ENCODE data around the gene PLXNA4.

The PLXNA4 gene

DNA sequence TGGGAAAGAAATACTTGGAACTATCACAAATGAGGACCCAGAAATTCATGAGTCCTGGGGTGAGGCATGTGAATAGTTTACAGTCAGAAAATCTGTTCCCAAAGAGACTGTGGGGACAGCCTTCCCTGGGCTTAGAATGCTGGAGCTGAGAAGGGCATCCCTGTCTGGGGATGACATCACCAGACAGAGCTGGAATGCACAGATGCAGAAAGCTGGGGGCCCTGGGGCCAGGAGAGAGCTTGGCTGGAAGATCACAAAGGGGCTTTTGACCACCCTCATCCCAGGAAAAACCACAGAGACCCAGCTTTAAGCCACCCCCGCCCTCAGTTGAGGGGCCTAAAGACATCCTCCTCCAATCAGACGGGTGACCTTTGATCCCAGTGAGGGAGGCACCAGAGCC is 264.5 kb downstream of the PLXNA4 start:
- no peak for DNase-seq (ENCODE audit: low read depth)

DNA sequence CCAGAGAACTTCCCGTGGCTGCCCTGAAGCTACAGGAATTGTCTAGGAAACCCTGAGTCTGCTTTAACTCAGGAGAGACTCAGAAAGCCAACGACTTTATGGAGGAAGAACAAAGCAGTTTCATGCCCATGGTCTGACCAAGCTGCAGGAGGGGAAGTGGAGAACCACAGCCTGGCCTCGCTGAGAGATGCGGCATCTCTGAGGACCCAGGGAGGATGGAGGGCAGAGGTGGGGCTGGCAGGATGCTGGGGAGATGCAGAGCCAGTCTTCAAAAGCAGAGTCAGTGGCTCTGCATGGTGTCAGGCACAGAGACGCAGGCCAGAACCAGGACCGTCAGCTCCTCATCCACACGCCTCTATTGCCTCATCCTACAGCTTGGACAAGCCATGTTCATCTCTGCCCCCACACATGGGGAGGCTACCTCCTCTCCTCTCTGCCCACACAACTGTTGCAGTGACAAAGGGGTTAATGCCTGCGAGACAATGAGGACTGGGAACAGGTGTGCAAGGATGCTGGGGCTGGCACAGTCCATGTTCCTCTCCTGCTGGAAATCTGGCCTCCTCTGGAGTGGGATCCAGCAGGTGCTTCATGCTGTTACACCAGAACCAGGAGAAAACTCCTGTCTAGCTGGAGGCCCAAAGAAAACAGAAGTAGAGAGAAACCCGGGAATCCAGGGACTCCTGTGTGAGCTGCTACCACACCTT is 267.0 kb downstream of the PLXNA4 start:
- no peak for DNase-seq (ENCODE audit: low read depth)

DNA sequence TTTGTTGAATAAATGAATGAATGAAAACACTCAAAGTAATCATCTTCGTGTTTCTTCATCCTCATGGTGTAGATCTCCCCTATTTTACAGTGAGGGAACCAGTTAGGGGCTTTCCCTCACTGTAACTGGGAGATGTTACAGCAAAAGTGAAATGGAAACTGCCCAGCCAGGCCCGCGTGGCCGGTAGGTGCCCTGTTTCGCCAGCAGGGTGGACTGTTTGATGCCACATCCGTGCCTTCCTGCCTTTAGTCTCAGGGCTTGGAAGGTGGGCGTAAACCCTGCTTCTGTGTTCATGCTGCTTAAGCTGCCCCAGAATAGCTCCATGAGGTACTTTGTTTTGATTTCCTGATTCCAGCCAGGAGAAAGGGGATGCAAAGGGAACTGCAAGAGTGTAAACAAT is 268.8 kb downstream of the PLXNA4 start:
- DNase-seq (ENCODE audit: low read depth) = no peak

DNA sequence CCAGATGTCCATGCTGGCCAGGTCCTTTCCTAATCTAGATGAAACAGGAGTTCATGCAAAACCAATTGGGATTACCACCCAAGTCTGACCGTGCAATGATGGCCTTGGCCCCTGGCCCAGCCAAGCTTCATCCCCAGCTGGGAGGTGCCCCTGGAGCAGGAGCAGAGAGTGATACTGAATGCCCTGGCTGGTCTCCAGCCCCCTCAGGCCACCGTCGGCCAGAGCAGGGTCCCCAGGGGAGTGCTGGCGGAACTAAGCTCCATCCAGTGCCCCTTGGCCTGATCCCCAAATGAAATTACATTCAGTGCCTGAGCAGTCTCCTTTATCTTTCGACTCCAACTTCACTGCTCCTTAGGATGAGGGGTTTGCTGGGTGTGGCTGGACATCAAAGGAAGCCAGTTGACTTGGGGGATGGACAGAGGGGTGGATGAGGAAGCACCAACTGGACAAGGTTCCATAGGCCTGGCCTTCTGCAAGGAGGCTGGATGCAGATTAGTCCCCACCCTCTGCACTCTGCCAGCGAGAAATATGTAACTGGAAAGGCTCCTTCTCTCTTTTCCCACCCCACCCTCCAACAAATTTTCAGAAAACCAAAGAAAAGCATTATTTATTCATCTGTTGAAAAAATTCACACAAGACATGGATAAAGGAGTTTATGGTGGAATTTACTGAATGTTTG is 275.5 kb downstream of the PLXNA4 start:
- DNase-seq (ENCODE audit: low read depth) = no peak

GRCh38 chr7:132298790-132299189 is 277.5 kb downstream of the PLXNA4 start:
- DNase-seq (ENCODE audit: low read depth) = no peak

DNA sequence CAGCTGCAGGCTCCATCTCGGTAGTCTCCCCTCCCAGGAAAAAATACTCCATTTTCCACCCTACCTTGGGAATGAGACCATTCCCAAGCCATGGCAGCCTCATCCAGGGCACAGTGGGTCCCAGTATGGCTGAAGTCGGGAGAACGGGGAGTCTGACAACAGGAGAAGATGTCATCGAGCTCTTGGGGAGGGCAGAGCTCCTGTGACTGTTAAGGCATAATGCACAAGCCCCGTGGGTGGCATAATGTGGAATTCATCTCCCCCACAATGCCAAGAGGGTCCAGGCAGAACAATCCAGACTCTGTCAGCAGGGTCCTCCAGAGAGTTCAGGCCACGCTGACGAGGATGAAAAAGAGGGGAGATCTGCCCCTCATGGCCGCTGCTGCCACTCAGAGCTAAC is 279.4 kb downstream of the PLXNA4 start:
- DNase-seq (ENCODE audit: low read depth) = no peak

DNA sequence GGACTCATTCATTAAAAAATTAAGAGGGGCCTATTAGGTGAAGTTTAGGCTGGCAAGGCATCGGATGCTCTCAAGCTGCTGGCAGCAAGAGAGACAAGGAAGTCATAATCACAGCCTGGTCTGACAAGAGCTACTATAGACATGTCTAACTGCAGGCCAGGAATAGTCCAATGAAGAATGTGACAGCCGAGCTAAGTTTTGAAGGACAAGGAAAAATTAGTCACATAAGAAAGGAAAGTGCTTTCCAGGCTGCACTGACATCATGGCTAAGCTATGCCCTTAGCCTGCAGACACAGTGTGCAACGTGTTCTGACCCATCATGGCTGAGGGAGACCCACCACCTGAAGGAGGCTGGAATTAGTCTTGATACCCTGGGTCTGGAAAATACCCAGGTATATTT is 281.1 kb downstream of the PLXNA4 start:
- DNase-seq (ENCODE audit: low read depth) = no peak

GRCh38 chr7:132292803-132293202 is 283.5 kb downstream of the PLXNA4 start:
- DNase-seq (ENCODE audit: low read depth) = no peak

DNA sequence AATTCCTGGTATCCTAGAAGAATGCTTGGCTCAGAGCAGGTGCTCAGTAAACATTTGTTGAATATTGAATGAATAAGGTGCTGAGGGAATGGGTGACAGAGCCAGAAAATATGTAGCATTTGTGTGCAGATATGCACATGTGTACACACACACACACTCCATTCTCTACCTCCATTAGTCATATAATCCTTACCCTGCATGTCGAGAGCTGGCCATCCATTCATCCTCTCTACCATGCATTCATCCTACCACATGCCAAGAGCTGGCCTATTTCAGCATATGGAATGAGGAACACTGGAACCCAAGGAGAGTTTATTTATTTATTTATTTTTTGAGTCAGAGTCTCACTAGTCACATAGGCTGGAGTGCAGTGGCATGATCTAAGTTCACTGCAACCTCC is 284.8 kb downstream of the PLXNA4 start:
- no peak for DNase-seq (ENCODE audit: low read depth)

DNA sequence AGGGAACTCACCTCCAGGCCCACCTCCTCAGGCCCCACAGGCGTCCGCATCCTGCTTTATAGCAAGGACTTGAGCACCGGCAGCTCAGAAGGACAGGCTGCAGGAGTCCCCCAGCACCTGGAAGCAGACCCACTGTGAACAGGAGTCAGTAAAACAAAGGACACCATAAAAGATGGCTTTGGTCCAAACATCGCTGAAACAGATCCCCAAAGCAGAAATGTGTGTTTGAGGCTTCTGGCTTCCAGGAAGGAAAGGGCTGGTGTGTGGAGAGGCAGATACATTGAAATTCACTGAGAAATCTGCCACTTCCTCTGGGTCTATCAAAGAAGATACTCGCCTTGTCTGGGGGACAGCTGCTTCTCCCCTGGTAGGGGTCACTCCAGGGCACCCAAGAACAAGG is 286.2 kb downstream of the PLXNA4 start:
- DNase-seq (ENCODE audit: low read depth) = no peak

DNA sequence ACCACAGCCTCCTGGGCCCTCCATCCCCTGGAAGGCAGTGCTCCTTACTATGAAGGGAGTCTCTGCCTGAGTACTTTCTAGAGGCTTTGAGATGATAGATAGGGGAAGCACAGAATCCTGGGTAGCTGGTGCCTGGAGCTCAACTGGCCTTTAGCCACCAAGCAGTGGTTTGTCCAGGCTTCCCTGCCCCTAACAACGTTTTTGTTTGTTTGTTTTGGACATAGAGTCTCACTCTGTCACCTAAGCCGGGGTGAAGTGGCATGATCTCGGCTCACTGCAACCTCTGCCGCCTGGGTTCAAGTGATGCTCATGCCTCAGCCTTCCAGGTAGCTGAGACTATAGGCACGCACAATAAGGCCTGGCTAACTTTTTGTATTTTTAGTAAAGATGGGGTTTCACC is 289.4 kb downstream of the PLXNA4 start:
- DNase-seq (ENCODE audit: low read depth) = no peak

- no peak for DNase-seq (ENCODE audit: low read depth)
Measured at GRCh38 chr7:132280335-132280734, 295.9 kb downstream of the PLXNA4 start.

- DNase-seq (ENCODE audit: low read depth) = no peak
Measured at GRCh38 chr7:132279718-132280117, 296.6 kb downstream of the PLXNA4 start.

GRCh38 chr7:132276976-132277725 is 299.1 kb downstream of the PLXNA4 start:
- no peak for DNase-seq (ENCODE audit: low read depth)

- DNase-seq (ENCODE audit: low read depth) = no peak
Measured at GRCh38 chr7:132276234-132276630, 300.0 kb downstream of the PLXNA4 start.

- no peak for DNase-seq (ENCODE audit: low read depth)
Measured at GRCh38 chr7:132275416-132276233, 300.6 kb downstream of the PLXNA4 start.

DNA sequence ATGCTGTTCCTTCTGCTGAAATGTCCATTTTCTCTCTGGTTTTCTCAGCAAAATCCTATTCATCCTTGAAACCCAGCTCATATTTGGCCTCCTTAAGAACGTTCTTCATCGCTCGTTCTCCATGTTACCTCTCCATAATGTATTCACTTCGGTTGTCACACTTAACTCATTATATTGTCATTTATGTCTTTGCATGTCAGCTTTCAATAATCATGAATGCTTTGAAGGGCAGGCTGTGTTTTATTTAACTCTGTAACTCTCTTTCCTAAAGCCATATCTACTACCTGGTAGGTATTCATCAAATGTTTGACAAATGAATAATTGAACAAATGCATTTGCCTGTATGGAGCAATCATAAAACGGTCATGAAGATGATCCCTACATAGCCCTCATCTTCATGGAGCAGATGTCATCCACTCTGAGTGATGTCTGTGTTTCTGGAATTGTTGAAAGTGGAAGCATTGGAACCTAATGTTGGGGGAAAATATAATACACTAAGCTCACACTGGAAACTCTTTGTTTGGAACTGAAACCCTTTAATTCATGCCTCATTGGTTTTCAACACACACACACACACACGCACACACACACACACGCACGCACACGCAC is 303.4 kb downstream of the PLXNA4 start:
- DNase-seq (ENCODE audit: low read depth) = no peak

DNA sequence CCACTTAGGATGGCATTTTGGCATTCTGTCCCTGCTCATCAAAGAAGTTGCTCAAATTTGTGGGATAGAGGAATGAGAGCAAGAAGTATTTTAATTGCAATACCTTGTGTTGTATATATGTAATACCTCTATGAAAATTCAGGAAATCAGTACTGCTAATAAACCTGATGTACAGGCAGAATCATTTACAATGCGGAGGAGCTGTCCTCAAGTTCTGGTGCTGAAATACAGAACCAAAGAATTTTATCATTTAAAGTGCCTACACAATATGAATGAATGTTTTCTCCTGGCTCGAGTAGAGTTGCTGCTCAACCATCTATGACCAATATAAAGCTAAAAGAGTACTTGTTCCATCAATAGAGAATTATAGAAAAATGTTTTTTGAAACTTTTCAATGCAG is 305.8 kb downstream of the PLXNA4 start:
- no peak for DNase-seq (ENCODE audit: low read depth)

DNA sequence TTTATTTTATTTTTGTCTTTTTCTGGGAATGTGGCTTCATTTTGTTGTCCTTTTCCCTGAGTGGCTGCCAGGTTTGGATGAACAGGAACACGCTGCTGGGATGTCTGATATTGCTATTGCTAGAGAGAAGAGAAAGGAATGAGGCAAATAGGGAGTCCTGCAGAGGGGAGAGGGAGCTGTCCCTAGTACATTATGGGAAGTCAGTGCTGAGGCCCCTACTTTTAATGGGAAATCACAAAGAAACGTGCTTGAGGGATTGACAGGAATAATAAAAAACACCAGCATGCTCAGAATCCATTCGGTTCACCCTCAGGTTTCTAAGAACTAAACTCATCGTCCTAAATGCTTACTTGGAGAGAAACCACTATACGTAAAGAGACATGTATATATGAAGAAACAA is 306.6 kb downstream of the PLXNA4 start:
- DNase-seq (ENCODE audit: low read depth) = no peak

- DNase-seq (ENCODE audit: low read depth) = no peak
Measured at GRCh38 chr7:132263151-132263550, 313.1 kb downstream of the PLXNA4 start.

DNA sequence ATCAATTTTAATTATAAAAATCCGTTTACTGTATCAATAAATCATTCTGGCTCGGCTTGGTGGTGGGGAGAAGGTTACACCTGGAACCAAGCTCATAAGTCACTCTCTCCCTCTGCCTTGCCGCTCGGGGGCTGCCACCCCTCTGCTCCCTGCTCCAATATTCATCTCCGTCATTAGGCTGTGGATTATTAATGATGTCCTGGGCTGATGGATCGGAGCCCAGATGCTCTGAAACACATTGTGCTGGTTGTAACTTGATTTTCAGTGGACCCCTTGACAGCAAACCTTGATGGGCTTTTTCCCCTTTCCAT is 314.2 kb downstream of the PLXNA4 start:
- DNase-seq (ENCODE audit: low read depth) = no peak
